HG02970 (cell line): ENCODE measurements around the gene TSGA10IP.

Source experiments
- ATAC-seq: cut with Tn5 transposase; IDR thresholded peaks from one replicate; pipeline ENCODE4 v1.9.1; 2021; ENCODE audit warnings: mild to moderate bottlenecking, moderate library complexity, moderate number of reproducible peaks; ENCODE audit not compliant: unreplicated experiment, low FRiP score

The TSGA10IP gene

DNA sequence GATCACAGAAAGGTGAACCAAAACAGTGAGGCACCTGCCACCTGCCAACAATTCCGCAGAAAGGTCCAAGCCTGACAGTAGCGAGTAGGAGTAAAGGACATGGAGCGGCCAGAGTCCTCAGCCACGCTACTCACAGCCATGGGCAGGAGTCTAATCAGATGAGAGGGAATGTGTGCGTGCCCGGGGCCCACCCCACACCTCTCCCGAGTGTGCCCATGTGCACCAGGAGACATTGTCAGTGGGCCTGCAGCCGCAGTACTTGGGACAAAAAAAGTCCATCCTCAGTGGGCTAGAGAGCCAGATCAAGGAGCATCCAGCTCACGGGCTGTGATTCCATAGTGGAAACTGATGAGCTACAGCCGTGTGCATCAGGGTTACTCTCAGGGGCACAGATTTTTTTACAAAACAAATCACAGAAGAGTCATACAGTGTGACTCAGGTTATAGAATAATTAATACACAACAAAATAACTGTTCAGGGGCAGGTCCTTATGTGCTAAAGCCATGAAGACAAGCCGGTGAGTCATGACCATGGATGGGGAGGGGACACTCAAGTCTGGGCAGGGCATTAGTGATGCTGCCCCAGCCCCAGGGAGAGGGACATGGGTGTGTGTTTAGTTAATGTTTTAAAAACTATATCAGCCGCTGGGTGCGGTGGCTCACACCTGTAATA is 28.3 kb downstream of the TSGA10IP start:
- no peak for ATAC-seq

DNA sequence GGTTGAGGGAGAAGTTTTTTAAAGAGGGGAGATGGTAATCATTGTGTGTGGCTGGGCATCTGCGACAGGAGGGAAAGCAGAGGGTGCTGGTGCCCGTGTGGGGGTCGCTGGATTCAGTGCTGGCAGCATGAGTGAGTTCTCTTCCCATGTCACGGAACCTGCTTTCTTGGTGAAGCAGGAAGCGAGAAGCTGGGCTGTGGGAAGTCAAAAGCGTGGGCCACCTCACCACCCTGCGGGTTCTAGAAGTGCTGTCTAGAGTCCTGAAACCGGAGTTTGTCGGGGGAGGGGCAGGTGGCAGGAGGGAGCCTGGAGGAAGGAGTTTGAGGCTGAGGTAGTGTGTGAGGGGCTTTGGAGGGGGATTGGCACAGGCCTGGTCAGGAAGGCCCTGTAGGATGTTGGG is 30.5 kb downstream of the TSGA10IP start:
- no peak for ATAC-seq

DNA sequence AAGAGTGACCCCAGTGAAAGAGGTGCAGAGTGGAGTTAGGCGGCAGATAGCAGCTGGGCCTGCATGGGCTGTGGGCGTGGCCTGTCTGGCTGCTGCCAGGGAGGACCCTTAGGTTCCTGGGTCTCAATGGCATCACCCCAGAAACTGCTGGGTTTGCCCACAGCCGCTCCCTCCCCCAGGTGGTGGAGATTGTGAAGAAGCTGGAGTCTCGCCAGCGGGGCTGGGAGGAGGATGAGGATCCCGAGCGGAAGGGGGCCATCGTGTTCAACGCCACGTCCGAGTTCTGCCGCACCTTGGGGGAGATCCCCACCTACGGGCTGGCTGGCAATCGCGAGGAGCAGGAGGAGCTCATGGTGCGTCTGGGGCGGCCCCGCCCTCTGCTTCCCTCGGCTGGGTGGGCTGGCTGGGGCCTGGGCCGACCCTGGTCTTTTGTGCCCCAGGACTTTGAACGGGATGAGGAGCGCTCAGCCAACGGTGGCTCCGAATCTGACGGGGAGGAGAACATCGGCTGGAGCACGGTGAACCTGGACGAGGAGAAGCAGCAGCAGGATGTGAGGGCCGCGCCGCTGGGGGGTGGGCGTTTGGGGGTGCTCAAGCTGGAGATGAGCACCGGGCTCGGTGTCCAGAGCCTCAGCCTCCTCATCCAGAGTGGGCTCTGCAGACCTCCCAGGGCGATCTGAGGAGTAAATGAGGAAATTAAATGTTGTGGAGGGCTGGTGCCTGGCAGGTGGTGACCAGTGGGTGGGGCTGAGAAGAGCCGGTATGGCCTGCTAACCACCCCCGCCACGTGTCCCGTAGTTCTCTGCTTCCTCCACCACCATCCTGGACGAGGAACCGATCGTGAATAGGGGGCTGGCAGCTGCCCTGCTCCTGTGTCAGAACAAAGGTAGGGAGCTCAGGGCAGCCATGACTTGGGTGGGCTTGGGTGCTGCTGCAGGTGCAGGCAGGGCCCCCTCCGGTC is 31.2 kb downstream of the TSGA10IP start:
- no peak for ATAC-seq

DNA sequence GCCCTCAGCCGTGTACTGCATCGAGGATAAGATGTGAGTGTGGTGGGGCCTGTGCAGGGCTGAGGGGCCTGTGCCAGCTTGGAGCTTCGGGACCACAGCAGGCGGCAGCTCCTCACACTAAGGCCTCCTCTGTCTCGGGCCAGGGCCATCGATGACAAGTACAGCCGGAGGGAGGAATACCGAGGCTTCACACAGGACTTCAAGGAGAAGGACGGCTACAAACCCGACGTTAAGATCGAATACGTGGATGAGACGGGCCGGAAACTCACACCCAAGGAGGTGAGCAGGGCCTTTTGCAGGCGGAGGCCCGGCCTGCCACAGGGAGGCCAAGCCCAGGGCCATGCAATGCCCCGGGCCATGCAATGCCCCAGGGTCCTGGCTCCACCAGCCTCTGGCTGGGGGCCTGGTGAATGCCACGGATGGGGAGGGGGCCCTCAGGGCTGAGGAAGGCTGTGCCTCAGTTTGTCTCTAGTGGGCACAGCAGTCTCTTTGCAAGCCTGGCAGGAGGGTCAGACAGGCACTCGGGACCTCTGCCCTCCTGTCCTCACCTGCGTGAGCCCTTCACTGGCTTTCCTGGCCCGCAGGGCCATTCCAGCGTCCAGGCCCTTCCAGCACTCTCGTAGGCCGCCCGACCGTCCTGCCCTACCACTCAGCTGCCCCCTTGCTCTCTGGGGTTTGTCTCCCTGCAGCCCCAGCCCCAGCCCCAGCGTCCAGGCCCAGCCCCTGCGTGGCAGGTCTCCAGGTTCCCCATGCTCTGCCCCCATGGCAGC is 32.5 kb downstream of the TSGA10IP start:
- ATAC-seq, result no peak

DNA sequence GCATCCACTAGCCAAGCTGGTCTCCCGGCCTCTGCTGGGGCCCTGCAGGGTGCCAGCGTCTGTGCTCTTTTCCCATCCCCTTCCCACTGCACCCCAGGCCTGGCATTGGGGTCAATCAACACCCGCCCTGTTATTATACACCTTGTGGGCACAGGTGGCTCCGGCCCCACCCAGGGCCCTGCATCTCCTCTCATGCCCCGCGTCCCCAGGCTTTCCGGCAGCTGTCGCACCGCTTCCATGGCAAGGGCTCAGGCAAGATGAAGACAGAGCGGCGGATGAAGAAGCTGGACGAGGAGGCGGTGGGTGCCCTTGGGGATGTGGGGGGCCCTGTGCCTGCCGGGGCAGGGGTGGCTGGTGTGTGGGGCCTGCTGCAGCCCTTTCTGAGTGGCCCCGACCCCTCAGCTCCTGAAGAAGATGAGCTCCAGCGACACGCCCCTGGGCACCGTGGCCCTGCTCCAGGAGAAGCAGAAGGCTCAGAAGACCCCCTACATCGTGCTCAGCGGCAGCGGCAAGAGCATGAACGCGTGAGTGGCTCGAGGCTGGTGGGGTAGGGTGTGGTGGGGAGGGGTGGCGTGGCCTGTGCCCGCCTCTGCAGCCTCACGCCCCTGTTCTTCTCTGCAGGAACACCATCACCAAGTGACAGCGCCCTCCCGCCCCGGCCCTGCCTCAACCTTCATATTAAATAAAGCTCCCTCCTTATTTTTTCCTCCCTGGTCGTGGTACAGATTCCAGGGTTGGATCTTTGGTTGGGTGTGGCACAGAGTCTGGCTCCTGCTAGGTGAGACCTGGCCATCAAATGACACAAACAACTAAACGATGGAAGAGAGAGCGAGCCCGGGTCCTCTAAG is 33.3 kb downstream of the TSGA10IP start:
- no peak for ATAC-seq

DNA sequence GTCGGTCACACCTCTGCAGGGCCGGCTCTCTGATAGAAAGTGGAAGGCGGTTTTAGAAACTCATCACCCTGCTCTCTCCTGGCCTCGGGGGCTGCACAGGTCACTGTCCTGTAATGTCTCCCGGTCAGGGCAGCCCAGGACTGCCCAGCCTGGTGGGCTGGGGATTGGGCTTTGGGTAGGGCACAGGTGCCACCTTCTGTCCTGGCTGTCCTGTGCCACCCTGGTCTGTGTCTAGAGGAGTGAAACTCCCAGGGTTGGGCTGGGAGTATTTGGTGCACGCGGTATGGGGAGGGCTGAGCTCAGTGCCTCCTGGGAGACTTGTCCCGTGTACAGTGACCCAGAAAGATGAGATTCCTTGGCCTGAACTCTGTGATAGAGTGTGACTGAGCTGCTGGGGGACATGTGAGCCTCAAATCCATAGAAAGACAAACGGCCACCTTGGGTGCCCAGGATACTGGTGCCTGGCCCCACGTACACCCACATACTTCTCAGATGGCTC is 34.0 kb downstream of the TSGA10IP start:
- no peak for ATAC-seq

DNA sequence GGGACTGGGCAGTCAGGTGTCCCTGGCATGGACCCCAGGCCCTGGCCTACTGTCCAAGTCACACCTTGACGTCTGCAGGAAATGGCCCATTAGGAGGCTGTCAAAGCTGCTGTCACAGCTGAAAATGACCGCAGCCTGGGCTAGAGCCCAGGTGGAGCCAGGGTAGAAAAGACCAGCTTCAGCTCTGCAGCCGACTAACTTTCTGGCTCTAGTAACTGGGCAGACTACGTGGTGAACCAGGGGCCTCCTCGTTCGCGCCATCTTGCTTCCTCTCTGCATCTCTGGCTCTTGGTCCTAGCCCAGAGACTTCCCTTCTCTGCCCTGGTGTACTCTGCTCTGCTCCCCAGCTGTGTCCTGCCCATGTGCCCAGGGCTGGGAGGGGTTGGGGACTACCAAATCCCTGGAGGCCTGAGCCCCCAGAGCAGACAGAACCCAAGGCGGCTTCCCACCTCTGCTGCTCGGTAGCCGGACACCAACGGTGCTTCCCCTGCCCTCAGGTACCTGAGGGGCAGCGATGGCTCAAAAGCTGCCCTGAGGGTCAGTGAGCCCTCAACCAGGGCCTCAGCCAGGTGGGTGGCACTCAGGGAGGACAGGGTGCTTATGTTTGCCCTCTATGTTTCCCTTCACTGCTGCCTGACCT is 35.9 kb downstream of the TSGA10IP start:
- ATAC-seq, result no peak

DNA sequence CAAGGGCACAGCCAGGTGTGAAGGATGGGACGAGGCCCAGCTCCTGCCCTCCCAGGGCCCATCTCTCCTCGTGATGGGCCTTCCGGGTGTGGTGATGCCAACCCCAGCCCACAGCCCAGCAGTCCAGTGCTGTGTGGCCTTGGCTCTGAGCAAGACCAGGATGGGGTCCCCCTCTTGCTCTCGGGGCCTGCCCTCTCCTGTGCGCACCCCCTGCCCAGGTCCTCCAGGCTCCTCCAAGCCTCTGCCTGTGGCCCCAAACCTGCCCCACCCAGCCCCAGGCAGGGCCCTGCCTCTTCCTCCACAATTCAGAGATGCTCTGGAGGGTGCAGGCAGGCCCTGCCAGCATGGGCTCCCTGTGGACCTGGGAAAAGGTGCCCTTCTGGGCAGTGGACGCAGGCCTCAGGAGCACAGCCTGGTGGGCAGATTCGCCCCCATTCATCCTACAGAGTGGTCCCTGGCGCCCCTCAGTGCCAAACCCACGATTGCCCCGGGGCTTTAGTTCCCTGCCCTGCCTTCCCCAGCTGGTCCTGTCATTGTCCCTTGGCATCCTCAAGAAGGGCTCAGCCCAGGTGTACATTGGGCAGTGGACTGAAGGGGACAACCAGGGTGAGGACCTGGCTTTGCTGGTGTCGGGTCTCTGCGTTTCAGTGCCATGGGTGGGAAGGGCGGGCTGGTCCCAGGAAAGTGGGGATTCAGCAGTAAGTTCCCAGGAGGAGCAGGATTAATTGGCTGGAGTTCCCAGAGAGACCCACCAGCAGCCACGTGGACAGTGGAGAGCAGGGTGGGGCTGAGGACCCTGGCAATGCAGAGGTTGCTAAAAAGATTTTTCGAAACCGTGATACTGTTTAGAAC is 36.9 kb downstream of the TSGA10IP start:
- no peak for ATAC-seq

DNA sequence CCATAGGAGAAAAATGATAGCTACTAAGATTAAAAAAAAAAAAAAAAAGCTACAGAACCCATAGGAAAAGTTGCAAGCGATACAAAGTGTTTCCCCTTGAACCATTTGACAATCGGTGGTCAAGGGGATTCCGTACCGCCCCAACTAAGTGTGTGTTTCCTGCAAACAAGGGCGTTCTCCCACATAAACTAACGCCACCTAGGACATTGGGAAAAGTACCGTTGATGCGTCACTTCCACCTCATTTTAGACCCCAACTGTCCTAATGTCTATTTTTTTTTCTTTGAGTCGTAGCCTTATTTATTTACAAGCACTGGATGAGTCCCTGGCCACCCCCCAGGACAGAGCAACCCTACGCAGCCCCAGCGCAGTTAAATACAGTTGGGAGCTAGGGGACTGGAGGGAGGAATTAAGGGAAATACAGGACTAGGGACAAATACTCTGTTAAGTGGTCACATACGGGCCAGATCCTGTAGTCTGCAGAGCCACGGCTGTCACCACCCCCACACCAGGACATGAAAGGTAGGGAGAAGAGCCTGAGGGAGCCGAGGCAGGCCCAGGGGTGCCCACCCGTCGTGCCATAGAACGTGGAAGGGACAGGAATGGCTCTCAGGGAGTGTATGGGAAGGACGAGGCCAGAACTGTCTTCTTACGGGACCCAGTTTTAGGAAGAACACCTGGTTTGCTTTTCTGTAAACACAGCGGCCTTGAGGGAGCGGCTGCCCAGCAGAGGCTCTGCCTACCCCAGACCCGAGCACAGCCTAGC is 37.7 kb downstream of the TSGA10IP start:
- ATAC-seq, result no peak

DNA sequence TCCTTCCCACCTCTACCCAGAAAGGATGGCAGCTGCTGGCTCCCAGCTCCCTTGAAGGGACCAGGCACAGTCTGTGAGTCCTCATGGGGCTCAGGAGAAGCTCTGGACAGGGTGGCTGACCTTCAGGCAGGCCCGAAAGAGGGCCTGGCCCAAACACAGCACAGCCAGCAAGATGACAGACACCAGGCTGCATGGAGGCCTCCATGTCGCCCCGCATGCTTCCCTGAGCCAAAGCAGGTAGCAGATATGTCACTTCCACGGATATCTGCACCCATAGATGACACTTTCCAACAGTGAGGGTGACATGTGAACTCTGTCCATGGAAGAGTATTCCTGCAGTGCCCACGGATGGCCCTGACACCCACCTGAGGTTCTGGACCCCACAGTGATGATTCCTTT is 38.3 kb downstream of the TSGA10IP start:
- no peak for ATAC-seq

DNA sequence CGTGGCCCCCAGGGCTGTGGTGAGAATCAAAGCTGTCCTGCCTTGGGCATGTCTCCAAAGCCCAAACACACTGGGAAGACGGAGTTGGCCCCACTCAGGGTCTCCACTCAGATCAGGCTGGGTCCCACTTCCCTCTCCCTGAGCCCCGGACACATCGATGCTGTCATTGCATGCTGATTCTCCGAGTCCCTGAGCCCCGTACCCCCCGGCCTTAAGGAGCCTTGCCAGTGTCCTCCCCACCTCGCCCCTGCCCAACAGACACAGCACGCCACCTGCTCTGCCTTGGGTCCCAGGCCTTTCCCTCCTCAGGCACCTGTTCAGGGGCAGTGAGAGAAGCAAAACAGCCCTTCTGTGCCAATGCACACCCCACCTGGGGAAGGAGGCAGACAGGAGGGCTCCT is 42.1 kb downstream of the TSGA10IP start:
- no peak for ATAC-seq

DNA sequence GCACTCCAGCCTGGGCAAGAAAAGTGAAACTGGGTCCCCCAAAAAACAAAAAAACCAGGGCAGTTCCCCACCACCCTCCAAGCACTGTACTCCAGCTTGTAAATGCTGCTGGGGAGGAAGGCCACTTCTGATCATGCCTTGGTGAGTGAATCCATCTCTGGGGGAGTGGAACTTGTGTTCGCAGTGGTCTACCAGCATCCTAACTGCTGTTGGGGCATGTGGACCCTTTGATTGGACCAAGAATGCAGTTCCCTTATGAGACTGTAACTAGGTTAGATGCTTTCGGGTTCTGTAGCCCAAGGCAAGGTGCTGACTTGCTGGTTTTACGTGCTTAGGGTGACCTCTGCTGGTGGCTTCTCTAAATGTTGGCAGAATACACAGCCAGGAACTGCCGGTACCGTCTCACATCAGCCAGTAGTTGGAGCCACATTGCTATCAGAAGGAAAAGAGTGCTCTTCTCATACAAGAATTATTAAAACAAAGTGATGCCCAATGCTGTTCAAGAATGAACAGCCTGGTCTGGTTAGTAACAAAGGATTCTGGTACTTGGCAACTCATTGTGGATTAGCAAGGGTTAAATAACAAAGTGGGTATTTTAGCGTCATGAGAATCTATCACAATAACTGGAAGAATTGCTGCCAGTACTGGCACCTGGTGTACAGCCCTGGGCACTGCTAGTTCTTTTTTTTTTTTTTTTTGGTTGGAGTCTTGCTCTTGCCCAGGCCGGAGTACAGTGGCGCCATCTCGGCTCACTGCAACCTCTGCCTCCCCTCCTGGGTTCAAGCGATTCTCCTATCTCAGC is 43.7 kb downstream of the TSGA10IP start:
- peak; percentile 88 for ATAC-seq

DNA sequence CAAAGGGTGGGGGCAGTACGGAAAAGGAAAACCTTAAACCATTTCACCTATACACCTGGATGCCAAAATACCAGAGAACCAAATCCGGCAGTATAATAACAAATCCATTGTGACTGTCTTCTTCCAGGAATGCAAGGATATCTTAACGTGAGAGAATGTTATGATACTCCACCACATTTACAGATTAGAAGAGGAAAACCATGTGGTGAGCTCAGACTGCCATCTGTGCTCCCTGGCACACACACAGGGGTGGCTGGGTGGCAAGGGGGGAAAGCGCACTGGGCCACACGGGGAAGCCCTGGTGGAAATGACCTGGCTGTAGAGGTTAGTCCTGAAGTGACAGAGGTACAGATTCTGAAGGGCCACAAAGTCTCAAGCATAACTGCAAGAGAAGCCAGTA is 46.8 kb downstream of the TSGA10IP start:
- ATAC-seq, result no peak

DNA sequence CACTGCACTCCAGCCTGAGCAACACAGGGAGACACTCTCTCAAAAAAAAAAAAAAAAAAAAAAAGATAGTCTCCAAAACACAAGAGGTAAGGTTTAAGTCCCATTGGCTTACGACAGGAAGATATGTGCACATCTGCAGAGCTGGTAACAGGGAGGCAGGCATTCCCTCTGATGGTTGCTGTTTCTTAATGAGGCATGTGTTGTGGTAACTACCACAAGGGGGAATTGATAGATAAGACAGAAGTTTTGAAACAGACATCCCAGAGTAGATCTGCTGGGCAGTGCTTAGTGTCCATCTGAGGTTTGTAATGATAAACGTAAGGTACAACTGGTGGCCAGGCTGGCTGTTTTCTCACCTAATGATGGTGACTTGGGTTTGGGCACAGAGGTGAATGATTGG is 52.0 kb downstream of the TSGA10IP start:
- no peak for ATAC-seq

DNA sequence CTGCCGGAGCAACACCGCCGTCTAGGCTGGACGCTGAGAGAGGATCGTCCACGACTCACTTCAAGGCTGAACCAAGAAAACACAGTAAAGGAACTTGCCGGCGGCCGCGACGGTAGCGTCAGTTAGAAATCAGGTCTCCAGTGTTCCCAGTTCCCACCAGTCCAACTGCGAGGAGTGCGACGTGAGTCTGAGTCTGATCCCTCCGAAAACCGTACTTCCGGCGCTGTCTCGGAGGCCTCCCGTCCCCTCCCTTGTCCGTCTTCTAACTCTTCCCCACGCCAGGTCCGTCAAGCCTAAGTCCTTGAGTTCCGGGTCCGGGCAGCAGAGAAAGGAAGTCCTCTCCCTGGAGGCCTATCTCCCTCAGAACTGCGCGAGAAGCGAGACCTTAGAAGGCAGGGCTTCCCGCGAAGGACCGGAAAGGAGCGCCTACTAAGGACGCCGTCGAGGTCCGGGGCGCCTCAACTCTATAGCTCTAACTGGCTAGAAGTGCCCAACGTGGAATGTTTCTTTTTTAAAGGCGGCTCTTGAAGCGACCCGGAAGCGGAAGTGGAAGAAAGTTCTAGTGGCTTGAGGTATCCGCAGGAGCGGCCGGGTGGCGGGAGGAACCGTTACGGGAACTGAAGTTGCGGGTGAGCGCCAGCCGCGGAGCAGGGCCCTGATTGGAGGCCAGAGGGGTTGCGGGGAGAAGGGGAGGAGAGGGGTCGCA is 56.8 kb downstream of the TSGA10IP start, which contains the start of the genes BANF1 and EIF1AD:
Gene BANF1, plus strand, starts transcription at position 562 of the 706 bp plus-strand sequence. CDS start 748 bp downstream, outside the sequence.
Gene EIF1AD, minus strand, starts transcription at position 216 of the 706 bp plus-strand sequence. CDS start 1,768 bp downstream, outside the sequence.
- peak; percentile 77 for ATAC-seq

DNA sequence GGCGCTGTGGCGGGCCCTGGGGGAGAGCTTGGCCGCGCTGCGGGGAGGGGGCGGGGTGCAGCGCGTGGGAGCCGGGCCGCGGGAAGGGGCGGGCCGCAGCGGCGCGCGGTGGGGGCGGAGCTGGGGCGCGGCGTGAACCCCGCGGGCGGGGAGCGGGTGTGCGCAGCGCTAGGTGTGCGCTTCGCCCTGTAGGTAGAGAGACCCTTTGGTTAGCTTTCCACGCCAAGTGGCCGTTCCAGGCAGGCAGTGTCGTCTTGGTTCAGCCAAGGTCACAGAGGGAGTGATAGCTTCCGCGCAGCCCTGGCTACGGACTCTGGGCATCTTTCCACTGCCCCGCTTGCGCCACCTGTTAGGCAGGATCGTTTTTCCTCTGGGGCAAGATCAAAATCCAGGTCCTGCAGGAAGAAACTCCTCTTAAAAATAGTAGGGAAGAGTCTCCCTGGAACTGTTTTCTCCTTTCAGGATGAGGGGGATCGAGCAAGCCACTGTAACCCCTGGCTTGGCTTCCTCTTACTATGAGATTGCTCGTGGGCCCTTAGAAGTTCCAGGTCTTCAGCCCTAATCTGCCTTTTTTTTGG is 57.5 kb downstream of the TSGA10IP start:
- peak; percentile 41 for ATAC-seq
